Activated CD8-positive, alpha-beta memory T cell treated with anti-CD3 and anti-CD28 coated beads, Interleukin-2, amount 10 ng/mL, durations not matched to agents 7 days and 5 days (primary cell): ENCODE results near the gene HAGHL. TPM values are rescaled to one million over a fixed set of nuclear protein-coding genes. Genes with fewer than 3 reads are reported as not detected.
A peak's percentile ranks its signal among the peaks of the same experiment; 100 is the strongest.
"Not testable (repeated sequence)": the region's sequence is repeated elsewhere in the genome, so short reads cannot be mapped to it uniquely, and the experiment has no call there.

Experiments used
- ATAC-seq: fragments of 150-1000 bp; cut with Tn5 transposase; one replicate; pipeline ENCODE4 v1.10.0; 2021; ENCODE audit warnings: moderate library complexity
- CTCF ChIA-PET: fragments of 350-600 bp; sonication (Branson Sonifier 250); formaldehyde crosslinking; loops from one replicate; lab custom pipeline; 2021; ENCODE audit warnings: antibody characterized with exemption; lab: Charles Lee
- DNase-seq: peaks from one replicate; pipeline ENCODE4 v3.0.0-alpha.2; 2020
- H3K27ac Mint-ChIP-seq: one replicate; pipeline ENCODE4 v1.8.0; 2021; ENCODE audit warnings: mild to moderate bottlenecking, mixed read lengths
- H3K27me3 Mint-ChIP-seq: one replicate; pipeline ENCODE4 v1.8.0; 2021; ENCODE audit warnings: mixed read lengths
- H3K36me3 Mint-ChIP-seq: one replicate; pipeline ENCODE4 v1.8.0; 2021; ENCODE audit warnings: mild to moderate bottlenecking, mixed read lengths
- H3K4me1 Mint-ChIP-seq: one replicate; pipeline ENCODE4 v1.8.0; 2021; ENCODE audit warnings: mixed read lengths
- H3K4me3 Mint-ChIP-seq: one replicate; pipeline ENCODE4 v1.8.0; 2021; ENCODE audit warnings: mild to moderate bottlenecking, moderate library complexity, mixed read lengths
- H3K9me3 Mint-ChIP-seq: one replicate; pipeline ENCODE4 v1.8.0; 2022; ENCODE audit warnings: low read depth, mixed read lengths
- total RNA-seq, 2 experiments: library from RNA; stranded (reverse); gene quantifications; one replicate each; pipeline ENCODE4 v1.2.3, GENCODE V29; 2021

HAGHL gene
- total RNA-seq, 2 experiments from 2014 or later = 13.0 to 14.3 TPM

DNA sequence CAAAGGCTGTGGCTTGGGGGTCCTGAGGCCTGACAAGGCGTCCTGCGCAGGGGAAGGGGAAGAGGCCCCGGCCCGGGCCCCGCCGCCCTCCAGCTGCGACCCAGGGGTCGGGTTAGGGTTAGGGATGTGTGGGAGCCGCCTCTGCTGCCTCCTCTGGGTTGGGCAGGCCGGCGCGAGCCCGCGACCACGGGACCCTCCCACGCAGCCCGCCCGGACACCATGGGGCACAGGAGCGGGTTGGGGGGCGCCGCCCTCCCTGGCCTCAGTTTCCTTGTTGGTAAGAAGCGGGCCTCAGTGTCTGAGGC, 13.5 kb downstream of the HAGHL start:
- Mint-ChIP-seq H3K27ac (peak overlapping the region; percentile 57), H3K4me1 (peaks cover 34% of the 10 kb centered on the region), H3K9me3 (no peaks in the 10 kb centered on the region), H3K27me3 (no peaks in the 10 kb centered on the region), H3K36me3 (peaks cover 9% of the 10 kb centered on the region), H3K4me3 (peak overlapping the region; percentile 74)
- DNase-seq (peak; percentile 51), ATAC-seq (peak; percentile 8)
- CTCF ChIA-PET = interaction anchor here (0.6 to 5.1 kb wide), 18 partner anchors 9 to 92 kb away, joined by 3 to 22 read pairs (median 4); partner anchors contain the start of genes ANTKMT, CCDC78, CHTF18 and HAGHL

DNA sequence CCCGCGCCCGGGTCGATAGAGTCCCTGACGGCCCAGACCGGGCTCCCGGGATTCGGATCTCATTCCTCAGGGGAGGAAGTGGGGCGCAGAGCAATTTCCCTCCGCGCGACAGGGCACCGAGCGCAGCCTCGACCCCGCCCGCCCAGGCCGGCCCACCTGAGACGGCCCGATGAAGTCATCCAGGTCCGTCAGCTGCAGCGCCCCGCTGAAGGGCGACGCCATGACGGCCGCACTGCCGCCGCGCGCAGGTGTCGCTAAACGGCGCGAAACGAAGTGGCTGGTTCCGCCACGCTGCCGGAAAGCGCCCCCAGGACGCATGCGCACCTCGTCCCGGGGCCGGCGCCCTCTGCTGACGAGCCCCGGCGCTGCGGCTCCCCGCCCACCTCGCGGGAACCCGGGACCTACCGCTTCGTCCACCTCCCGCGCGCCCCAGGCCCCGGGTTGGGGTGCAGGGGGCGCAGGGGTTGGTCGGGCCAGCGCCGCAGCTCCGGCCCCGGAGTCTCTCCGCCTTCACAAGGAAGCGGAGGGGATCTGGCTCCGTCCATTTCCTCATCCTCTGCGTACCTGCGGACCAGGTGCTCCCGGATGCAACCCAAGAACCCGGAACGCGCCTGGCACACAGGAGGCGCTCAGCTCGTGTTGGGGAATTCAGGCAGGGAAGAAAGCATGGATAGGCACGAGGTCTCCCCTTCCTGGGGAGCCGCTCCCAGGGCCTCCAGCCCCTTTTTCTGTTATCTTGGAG, 14.0 kb downstream of the HAGHL start, which contains the start of gene CIAO3:
Gene CIAO3, minus strand, starts transcription at position 234 of the 742 bp plus-strand sequence. Its CDS starts 12 bp downstream, at position 222.
- no peaks in the 10 kb centered on the region for H3K9me3 Mint-ChIP-seq
- ATAC-seq (peak; percentile 88), DNase-seq (peak; percentile 94)
- no peaks in the 10 kb centered on the region for H3K27me3 Mint-ChIP-seq
- CTCF ChIA-PET = interaction anchor here (0.5 to 5.1 kb wide), 23 partner anchors 9 to 631 kb away, joined by 3 to 22 read pairs (median 3); partner anchors contain the start of genes ANTKMT, CCDC78, CHTF18 and HAGHL
- peaks cover 29% of the 10 kb centered on the region for H3K4me1 Mint-ChIP-seq
- peak within 1 kb of the TSS; percentile 57 for H3K27ac Mint-ChIP-seq
- peaks cover 9% of the 10 kb centered on the region for H3K36me3 Mint-ChIP-seq
- peak within 1 kb of the TSS; percentile 74 for H3K4me3 Mint-ChIP-seq

- DNase-seq = no peak
- Mint-ChIP-seq H3K4me3 (peak overlapping the region; percentile 69), H3K9me3 (no peaks in the 10 kb centered on the region), H3K4me1 (peaks cover 18% of the 10 kb centered on the region), H3K27ac (peak overlapping the region; percentile 32), H3K27me3 (no peaks in the 10 kb centered on the region), H3K36me3 (peaks cover 7% of the 10 kb centered on the region)
- CTCF ChIA-PET = interaction anchor here (1.1 to 5.1 kb wide), 12 partner anchors 12 to 361 kb away, joined by 3 to 22 read pairs (median 8); partner anchors contain the start of genes ANTKMT, CCDC78, RPUSD1 and STUB1
- no peak for ATAC-seq
Observed at GRCh38 chr16:741986-742629, 15.2 kb downstream of the HAGHL start.

DNA sequence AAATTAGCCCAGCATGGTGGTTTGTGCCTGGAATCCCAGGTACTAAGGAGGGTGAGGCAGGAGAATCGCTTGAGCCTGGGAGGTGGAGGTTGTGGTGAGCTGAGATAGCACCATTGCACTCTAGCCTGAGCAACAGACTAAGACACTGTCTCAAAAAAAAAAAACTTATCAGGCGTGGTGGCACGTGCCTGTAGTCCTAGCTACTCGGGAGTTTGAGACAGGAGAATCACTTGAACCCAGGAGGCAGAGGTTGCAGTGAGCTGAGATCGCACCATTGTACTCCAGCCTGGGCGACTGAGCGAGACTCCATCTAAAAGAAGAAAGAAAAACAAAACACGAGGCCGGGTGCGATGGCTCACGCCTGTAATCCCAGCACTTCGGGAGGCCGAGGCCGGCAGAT, 16.0 kb downstream of the HAGHL start:
- not testable (repeated sequence) for H3K4me3 Mint-ChIP-seq, ATAC-seq, H3K27me3 Mint-ChIP-seq, DNase-seq, H3K9me3 Mint-ChIP-seq, H3K36me3 Mint-ChIP-seq, H3K27ac Mint-ChIP-seq
- peaks cover 11% of the 10 kb centered on the region for H3K4me1 Mint-ChIP-seq
- CTCF ChIA-PET = interaction anchor here (1.1 to 5.1 kb wide), 5 partner anchors 29 to 63 kb away, joined by 3 to 18 read pairs (median 3); partner anchors contain the start of genes RPUSD1 and STUB1

DNA sequence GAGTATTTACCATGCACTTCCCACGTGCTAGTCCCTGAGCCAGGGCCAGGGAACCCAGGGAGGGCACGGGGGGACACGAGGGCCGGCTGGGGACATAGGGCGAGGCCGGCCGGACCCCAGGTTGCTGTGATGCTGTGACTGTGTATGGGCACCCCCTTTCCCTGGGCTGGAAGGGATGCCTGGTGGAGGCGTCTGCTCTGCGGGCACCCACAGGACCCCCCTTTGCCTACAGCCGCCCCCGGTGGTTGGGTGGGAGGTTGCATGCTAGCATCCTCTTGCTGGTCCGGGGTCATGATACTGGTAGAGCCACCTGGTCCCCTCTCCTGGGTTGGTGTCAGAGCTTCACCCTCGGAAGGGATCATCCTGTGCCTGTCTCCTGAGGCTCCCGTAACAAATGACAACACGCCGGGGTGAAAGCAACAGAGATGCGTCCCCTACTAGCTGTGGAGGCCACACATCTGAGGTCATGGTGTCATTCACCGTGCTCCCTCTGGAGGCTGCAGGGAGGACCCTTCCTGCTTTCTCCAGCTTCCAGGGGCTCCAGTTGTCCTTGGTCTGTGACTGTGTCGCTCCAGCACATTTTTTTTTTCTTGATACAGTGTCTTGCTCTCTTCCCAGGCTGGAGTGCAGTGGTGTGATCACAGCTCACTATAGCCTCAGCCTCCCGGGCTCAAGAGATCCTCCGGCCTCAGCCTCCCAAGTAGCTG, 17.0 kb downstream of the HAGHL start:
- DNase-seq (no peak), ATAC-seq (no peak)
- Mint-ChIP-seq H3K36me3 (peaks cover 3% of the 10 kb centered on the region), H3K27ac (no peak overlapping the region), H3K27me3 (no peaks in the 10 kb centered on the region), H3K4me3 (no peak overlapping the region), H3K9me3 (no peaks in the 10 kb centered on the region), H3K4me1 (peaks cover 9% of the 10 kb centered on the region)
- CTCF ChIA-PET = interaction anchor here (1.0 to 5.1 kb wide), 4 partner anchors 19 to 41 kb away, joined by 3 to 18 read pairs (median 5); no protein-coding TSS in a partner anchor

GRCh38 chr16:745739-746138, 18.8 kb downstream of the HAGHL start:
- Mint-ChIP-seq H3K9me3 (no peaks in the 10 kb centered on the region), H3K27ac (no peak overlapping the region), H3K36me3 (no peaks in the 10 kb centered on the region), H3K4me1 (no peaks in the 10 kb centered on the region), H3K4me3 (no peak overlapping the region), H3K27me3 (no peaks in the 10 kb centered on the region)
- DNase-seq (no peak), ATAC-seq (no peak)
- CTCF ChIA-PET = no interaction called here

- no peaks in the 10 kb centered on the region for H3K9me3 Mint-ChIP-seq
- CTCF ChIA-PET = no interaction called here
- H3K4me1 Mint-ChIP-seq = no peaks in the 10 kb centered on the region
- ATAC-seq = no peak
- H3K27ac Mint-ChIP-seq = no peak overlapping the region
- no peaks in the 10 kb centered on the region for H3K36me3 Mint-ChIP-seq
- H3K4me3 Mint-ChIP-seq = no peak overlapping the region
- H3K27me3 Mint-ChIP-seq = no peaks in the 10 kb centered on the region
- DNase-seq = no peak
Observed at GRCh38 chr16:746637-747036, 19.7 kb downstream of the HAGHL start.

DNA sequence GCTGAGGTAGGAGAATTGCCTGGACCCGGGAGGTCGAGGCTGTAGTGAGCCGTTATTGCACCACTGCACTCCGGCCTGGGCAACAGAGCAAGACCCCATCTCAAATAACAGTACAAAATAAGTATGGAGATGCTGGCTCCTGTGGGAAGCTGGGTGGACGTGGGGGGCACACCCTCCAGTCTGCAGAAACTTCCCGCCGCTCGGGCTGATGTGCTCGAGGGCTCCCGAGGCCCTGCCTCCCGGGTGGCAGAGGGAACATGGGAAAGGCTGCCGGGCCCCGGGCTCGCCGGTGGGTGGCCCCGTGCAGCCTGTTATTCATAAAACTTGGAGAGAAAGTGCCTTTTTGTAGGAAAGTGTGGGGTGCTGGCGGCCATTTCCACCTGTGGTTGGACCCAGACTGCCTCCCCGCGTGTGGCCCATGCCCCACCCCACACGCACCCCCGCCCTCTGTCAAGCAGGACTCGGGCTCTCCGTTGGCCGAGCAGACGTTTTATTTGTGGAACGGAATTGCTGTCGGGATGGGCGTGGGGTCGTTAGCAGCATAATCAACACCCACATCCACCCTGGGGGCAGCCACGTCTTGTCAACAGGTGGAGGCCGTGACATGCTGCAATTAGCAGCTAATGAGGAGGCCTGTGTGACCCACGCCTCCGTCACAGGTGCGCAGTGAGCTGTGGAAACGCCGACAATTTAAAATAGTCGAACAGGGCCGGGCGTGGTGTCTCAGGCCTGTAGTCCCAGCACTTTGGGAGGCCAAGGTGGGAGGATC, 21.3 kb downstream of the HAGHL start:
- H3K27me3 Mint-ChIP-seq = no peaks in the 10 kb centered on the region
- no peaks in the 10 kb centered on the region for H3K36me3 Mint-ChIP-seq
- no peaks in the 10 kb centered on the region for H3K9me3 Mint-ChIP-seq
- no peaks in the 10 kb centered on the region for H3K4me1 Mint-ChIP-seq
- ATAC-seq (no peak), DNase-seq (no peak)
- H3K27ac Mint-ChIP-seq = no peak overlapping the region
- no peak overlapping the region for H3K4me3 Mint-ChIP-seq
- CTCF ChIA-PET = no interaction called here

DNA sequence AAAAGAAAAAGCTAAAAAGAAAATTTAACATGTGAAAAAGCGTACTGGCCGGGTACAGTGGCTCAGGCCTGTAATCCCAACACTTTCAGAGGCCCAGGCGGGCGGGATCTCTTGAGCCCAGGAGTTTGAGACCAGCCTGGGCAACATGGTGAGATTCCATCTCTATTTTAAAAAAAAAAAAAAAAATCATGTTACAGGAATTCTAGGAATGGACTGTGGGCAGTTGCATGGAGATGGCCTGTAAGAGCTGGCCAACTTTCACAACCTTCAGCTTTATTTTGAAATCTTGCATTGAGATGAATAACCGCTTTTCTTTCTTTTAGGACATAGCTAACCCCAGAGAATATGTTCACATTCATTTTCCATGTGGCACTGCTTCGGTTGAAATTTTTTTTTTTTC, 22.1 kb downstream of the HAGHL start:
- no peaks in the 10 kb centered on the region for H3K36me3 Mint-ChIP-seq
- DNase-seq = no peak
- H3K4me1 Mint-ChIP-seq = no peaks in the 10 kb centered on the region
- no peak overlapping the region for H3K4me3 Mint-ChIP-seq
- CTCF ChIA-PET = interaction anchor here (0.7 kb wide), 1 partner anchor 37 kb away, joined by 4 read pairs; no protein-coding TSS in a partner anchor
- no peak for ATAC-seq
- no peak overlapping the region for H3K27ac Mint-ChIP-seq
- H3K9me3 Mint-ChIP-seq = no peaks in the 10 kb centered on the region
- H3K27me3 Mint-ChIP-seq = no peaks in the 10 kb centered on the region

DNA sequence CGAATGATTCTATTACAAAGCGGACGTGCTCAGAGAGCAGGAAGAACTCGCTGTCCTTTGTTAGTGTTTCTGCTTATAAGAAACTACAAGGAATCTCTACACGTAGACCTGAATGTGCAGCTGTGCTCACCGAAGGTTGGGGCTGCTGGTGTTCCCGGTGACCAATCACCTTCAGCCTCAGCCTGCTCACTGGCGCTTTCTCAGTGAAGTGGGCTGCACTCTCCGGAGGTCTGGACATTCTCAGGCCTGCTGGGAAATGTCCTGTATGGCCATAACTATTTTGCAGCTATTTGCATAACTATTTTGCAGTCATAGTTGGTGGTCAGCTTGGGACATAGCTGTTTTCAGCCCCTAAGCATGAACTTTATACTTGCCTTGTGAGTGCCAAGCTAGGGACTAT, 23.6 kb downstream of the HAGHL start:
- Mint-ChIP-seq H3K9me3 (no peaks in the 10 kb centered on the region), H3K4me1 (peaks cover 2% of the 10 kb centered on the region), H3K27me3 (peaks cover 2% of the 10 kb centered on the region), H3K36me3 (no peaks in the 10 kb centered on the region), H3K27ac (no peak overlapping the region), H3K4me3 (no peak overlapping the region)
- DNase-seq (no peak), ATAC-seq (no peak)
- CTCF ChIA-PET = interaction anchor here (0.8 to 1.5 kb wide), 2 partner anchors 10 to 35 kb away, joined by 4 to 5 read pairs; partner anchors contain the start of gene CIAO3

DNA sequence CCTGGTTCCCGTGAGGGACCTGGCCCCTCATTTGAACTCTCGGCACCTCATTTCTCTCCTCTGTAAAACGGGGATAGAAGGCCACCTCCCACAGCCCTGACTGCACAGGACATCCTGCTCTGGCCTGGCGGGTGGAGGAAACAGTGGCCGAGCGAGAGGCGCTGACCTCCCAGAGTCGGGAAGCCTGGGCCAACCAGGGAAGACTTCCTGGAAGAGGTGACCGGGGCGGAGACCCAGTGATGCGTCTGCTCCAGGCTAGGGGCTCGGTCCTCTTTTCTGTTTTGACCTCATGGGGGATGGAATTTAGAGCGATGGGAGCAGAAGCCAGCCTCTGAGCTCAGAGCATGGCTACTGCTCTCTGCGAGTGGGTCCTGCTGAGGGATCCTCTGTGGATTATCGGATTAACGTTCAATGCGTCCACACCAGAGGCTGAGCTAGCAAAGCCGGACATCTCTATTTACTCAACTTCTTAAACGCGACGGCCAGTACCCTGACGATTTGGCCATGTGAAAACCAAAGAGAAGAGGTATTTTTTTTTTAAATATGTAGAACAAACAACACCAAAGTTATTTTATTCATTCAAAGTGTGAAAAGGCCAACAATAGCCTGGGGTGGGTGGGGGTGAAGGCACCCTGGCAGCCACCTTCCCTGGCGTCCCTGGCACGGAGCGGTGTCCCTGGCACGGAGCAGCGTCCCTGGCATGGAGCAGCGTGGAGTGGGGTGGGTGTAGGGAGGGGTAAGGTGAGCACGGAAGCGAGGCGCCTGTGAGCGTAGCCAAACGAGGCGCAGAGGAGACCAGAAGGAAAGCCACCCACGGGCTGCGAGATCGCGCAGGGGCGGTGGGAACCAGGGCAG, 24.5 kb downstream of the HAGHL start:
- DNase-seq (no peak), ATAC-seq (no peak)
- Mint-ChIP-seq H3K27me3 (peaks cover 7% of the 10 kb centered on the region), H3K4me1 (peaks cover 2% of the 10 kb centered on the region), H3K27ac (no peak overlapping the region), H3K9me3 (no peaks in the 10 kb centered on the region), H3K4me3 (no peak overlapping the region), H3K36me3 (no peaks in the 10 kb centered on the region)
- CTCF ChIA-PET = interaction anchor here (1.5 kb wide), 1 partner anchor 34 kb away, joined by 4 read pairs; no protein-coding TSS in a partner anchor

DNA sequence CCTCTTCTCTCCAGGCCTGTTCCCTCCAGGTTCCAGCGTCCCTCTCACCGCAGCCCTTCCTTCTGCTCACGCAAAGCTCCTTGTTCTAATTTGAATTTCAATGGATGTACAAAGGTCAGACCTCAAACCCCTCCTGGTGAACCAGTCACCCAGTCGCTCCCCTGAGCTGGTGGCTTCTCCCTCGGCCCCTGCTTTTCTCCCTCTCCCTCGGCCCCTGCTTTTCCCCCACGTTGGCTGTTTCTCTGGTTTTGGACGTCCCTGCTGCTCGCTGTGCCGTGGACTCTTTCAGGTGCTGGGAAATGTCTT, 25.1 kb downstream of the HAGHL start:
- peaks cover 10% of the 10 kb centered on the region for H3K27me3 Mint-ChIP-seq
- no peak overlapping the region for H3K27ac Mint-ChIP-seq
- CTCF ChIA-PET = no interaction called here
- no peak for ATAC-seq
- H3K4me1 Mint-ChIP-seq = peaks cover 2% of the 10 kb centered on the region
- DNase-seq = no peak
- no peaks in the 10 kb centered on the region for H3K36me3 Mint-ChIP-seq
- no peak overlapping the region for H3K4me3 Mint-ChIP-seq
- H3K9me3 Mint-ChIP-seq = no peaks in the 10 kb centered on the region
